NCI-H510A (cell line): ENCODE measurements around the gene VDAC1.
"Not testable (repeated sequence)": the region's sequence is repeated elsewhere in the genome, so short reads cannot be mapped to it uniquely, and the experiment has no call there.

Experiments
- DNase-seq: peaks from one replicate; lab custom pipeline; 2025; lab: John Stamatoyannopoulos, UW

The VDAC1 gene

GRCh38 chr5:133941456-133942196 is 63.1 kb downstream of the VDAC1 start:
- DNase-seq = no peak

GRCh38 chr5:133939668-133940067 is 65.1 kb downstream of the VDAC1 start:
- no peak for DNase-seq

GRCh38 chr5:133938929-133939328 is 65.8 kb downstream of the VDAC1 start:
- DNase-seq = no peak

- DNase-seq = no peak
Observed at GRCh38 chr5:133938039-133938821, 66.5 kb downstream of the VDAC1 start.

- DNase-seq = not testable (repeated sequence)
Observed at GRCh38 chr5:133937628-133938027, 67.1 kb downstream of the VDAC1 start.

- no peak for DNase-seq
Observed at GRCh38 chr5:133936651-133937015, 68.1 kb downstream of the VDAC1 start.

GRCh38 chr5:133935991-133936650 is 68.7 kb downstream of the VDAC1 start:
- not testable (repeated sequence) for DNase-seq

GRCh38 chr5:133935667-133935940 is 69.2 kb downstream of the VDAC1 start:
- no peak for DNase-seq

GRCh38 chr5:133934822-133935666 is 69.7 kb downstream of the VDAC1 start:
- no peak for DNase-seq

- no peak for DNase-seq
Observed at GRCh38 chr5:133934311-133934710, 70.5 kb downstream of the VDAC1 start.

- DNase-seq = no peak
Observed at GRCh38 chr5:133933670-133934295, 71.0 kb downstream of the VDAC1 start.

GRCh38 chr5:133933169-133933509 is 71.6 kb downstream of the VDAC1 start:
- no peak for DNase-seq

GRCh38 chr5:133932441-133933168 is 72.2 kb downstream of the VDAC1 start:
- DNase-seq = no peak

- no peak for DNase-seq
Observed at GRCh38 chr5:133931546-133931945, 73.2 kb downstream of the VDAC1 start.

- no peak for DNase-seq
Observed at GRCh38 chr5:133930813-133931090, 74.0 kb downstream of the VDAC1 start.

GRCh38 chr5:133930061-133930812 is 74.5 kb downstream of the VDAC1 start:
- no peak for DNase-seq

- no peak for DNase-seq
Observed at GRCh38 chr5:133928587-133929393, 76.0 kb downstream of the VDAC1 start.

GRCh38 chr5:133927300-133928180 is 77.2 kb downstream of the VDAC1 start:
- DNase-seq = no peak
